ENCODE measurements around the gene KANK2. TPM values are rescaled to one million over a fixed set of nuclear protein-coding genes. Genes with fewer than 3 reads are reported as not detected.

KANK2 gene
- total and polyA plus RNA-seq, 2 experiments from 2014 or later = 15.9 to 65.4 TPM

DNA sequence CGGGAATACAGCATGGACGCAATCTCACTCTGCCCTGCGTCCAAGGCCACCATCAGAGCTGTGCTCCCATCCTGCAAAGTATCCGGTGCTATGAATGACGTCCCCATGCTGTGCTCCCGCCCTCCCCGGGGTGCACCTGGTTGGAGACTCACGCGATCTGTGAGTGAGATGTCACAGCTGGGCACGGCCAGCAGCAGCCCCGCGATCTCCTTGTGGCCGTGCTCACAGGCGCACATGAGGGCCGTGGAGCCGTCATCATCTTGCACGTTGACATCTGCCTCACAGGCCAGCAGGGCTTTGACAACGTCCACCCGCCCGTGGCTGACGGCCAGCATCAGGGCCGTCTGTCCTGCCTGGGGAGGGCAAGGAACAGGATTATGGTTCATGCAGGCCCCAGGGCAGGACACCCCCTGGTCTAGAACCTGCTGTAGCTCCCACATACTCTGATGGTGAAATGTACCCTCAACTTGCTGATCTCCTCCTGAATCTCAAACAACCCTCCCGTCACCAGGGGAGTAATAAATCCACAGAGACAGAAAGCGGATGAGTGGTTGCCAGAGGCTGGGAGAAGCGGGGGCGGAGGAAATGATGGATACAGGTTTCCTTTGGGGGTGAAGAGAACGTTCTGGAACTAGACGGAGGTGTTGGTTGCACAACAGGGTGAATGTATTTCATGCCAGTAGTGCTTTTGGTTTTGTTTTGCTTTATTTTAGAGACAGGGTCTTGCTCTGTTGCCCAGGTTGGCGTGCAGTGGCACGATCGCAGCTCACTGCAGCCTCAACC lies 27.3 kb downstream of the KANK2 start (continued):
- TF ChIP-seq, protein P1, sequence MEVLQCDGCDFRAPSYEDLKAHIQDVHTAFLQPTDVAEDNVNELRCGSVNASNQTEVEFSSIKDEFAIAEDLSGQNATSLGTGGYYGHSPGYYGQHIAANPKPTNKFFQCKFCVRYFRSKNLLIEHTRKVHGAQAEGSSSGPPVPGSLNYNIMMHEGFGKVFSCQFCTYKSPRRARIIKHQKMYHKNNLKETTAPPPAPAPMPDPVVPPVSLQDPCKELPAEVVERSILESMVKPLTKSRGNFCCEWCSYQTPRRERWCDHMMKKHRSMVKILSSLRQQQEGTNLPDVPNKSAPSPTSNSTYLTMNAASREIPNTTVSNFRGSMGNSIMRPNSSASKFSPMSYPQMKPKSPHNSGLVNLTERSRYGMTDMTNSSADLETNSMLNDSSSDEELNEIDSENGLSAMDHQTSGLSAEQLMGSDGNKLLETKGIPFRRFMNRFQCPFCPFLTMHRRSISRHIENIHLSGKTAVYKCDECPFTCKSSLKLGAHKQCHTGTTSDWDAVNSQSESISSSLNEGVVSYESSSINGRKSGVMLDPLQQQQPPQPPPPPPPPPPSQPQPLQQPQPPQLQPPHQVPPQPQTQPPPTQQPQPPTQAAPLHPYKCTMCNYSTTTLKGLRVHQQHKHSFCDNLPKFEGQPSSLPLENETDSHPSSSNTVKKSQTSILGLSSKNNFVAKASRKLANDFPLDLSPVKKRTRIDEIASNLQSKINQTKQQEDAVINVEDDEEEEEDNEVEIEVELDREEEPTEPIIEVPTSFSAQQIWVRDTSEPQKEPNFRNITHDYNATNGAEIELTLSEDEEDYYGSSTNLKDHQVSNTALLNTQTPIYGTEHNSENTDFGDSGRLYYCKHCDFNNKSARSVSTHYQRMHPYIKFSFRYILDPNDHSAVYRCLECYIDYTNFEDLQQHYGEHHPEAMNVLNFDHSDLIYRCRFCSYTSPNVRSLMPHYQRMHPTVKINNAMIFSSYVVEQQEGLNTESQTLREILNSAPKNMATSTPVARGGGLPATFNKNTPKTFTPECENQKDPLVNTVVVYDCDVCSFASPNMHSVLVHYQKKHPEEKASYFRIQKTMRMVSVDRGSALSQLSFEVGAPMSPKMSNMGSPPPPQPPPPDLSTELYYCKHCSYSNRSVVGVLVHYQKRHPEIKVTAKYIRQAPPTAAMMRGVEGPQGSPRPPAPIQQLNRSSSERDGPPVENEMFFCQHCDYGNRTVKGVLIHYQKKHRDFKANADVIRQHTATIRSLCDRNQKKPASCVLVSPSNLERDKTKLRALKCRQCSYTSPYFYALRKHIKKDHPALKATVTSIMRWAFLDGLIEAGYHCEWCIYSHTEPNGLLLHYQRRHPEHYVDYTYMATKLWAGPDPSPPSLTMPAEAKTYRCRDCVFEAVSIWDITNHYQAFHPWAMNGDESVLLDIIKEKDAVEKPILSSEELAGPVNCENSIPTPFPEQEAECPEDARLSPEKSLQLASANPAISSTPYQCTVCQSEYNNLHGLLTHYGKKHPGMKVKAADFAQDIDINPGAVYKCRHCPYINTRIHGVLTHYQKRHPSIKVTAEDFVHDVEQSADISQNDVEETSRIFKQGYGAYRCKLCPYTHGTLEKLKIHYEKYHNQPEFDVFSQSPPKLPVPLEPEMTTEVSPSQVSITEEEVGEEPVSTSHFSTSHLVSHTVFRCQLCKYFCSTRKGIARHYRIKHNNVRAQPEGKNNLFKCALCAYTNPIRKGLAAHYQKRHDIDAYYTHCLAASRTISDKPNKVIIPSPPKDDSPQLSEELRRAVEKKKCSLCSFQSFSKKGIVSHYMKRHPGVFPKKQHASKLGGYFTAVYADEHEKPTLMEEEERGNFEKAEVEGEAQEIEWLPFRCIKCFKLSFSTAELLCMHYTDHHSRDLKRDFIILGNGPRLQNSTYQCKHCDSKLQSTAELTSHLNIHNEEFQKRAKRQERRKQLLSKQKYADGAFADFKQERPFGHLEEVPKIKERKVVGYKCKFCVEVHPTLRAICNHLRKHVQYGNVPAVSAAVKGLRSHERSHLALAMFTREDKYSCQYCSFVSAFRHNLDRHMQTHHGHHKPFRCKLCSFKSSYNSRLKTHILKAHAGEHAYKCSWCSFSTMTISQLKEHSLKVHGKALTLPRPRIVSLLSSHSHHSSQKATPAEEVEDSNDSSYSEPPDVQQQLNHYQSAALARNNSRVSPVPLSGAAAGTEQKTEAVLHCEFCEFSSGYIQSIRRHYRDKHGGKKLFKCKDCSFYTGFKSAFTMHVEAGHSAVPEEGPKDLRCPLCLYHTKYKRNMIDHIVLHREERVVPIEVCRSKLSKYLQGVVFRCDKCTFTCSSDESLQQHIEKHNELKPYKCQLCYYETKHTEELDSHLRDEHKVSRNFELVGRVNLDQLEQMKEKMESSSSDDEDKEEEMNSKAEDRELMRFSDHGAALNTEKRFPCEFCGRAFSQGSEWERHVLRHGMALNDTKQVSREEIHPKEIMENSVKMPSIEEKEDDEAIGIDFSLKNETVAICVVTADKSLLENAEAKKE (CRISPR knock-in tag; IDR thresholded peaks at IDR 0.05) = no peak
- TF ChIP-seq NANOG (IDR thresholded peaks at IDR 0.05; ENCODE audit: borderline replicate concordance) (no peak), POLR2AphosphoS5 (IDR thresholded peaks at IDR 0.05; ENCODE audit: low read depth) (no peak)

DNA sequence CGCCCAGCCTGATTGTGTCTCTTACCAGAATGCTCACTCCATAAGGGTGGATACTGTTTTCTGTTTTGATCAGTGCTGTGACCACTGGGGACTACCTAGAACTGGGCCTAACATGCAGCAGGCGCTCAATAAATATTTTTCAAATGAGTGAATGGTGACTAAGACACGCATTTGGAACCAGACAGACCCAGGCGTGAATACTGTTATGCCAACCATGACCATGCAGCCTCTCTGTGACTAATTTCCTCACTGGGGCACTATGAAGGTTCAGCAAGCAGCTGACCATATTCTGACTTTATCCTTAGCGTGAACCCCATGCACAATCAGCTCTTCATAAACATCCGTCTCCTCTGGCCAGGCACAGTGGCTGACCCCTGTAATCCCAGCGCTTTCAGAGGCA lies 28.8 kb downstream of the KANK2 start:
- Histone ChIP-seq H3K27ac (ENCODE audit: low read depth) (no peak overlapping the region), H4K20me1 (replicated peaks; ENCODE audit: insufficient read depth) (no peaks in the 10 kb centered on the region; the same call in 1 of the 2 replicates), H3K4me2 (no peak overlapping the region), H3K27me3 (ENCODE audit: insufficient read depth) (no peaks in the 10 kb centered on the region), H3K79me2 (replicated peaks; ENCODE audit: insufficient read depth) (no peaks in the 10 kb centered on the region), H2AFZ (no peak overlapping the region), H3K4me3 (no peak overlapping the region), H3K9me2 (ENCODE audit: insufficient read depth) (no peaks in the 10 kb centered on the region), H3K36me3 (ENCODE audit: insufficient read depth) (0 out of 2 replicates have a peak, but pooled peaks cover 8% of the 10 kb centered on the region), H3F3A (replicated peaks; ENCODE audit: low read depth) (peaks cover 9% of the 10 kb centered on the region; the same call in 1 of the 2 replicates), H3K4me1 (ENCODE audit: insufficient read depth) (no peaks in the 10 kb centered on the region)
- no peak for TF ChIP-seq CREB1 (CRISPR knock-in tag; IDR thresholded peaks at IDR 0.05; ENCODE audit: low read depth)
- TF ChIP-seq STAT1 (IDR thresholded peaks at IDR 0.05; ENCODE audit: unreplicated experiment) = no peak
- no peak for TF ChIP-seq ZNF331 (CRISPR knock-in tag; IDR thresholded peaks at IDR 0.05; ENCODE audit: low read depth)
- TF ChIP-seq EZH2phosphoT487 (IDR thresholded peaks at IDR 0.05; ENCODE audit: unreplicated experiment) = no peak
- TF ChIP-seq POLR2AphosphoS5 (IDR thresholded peaks at IDR 0.05; ENCODE audit: low read depth) = no peak
- TF ChIP-seq ZNF114 (CRISPR knock-in tag; IDR thresholded peaks at IDR 0.05) = no peak
- TF ChIP-seq, protein P2, sequence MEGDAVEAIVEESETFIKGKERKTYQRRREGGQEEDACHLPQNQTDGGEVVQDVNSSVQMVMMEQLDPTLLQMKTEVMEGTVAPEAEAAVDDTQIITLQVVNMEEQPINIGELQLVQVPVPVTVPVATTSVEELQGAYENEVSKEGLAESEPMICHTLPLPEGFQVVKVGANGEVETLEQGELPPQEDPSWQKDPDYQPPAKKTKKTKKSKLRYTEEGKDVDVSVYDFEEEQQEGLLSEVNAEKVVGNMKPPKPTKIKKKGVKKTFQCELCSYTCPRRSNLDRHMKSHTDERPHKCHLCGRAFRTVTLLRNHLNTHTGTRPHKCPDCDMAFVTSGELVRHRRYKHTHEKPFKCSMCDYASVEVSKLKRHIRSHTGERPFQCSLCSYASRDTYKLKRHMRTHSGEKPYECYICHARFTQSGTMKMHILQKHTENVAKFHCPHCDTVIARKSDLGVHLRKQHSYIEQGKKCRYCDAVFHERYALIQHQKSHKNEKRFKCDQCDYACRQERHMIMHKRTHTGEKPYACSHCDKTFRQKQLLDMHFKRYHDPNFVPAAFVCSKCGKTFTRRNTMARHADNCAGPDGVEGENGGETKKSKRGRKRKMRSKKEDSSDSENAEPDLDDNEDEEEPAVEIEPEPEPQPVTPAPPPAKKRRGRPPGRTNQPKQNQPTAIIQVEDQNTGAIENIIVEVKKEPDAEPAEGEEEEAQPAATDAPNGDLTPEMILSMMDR (conservative IDR thresholded peaks at IDR 0.05; ENCODE audit: low read depth in 2 of 2) = no peak
- no peak for TF ChIP-seq JUNB (IDR thresholded peaks at IDR 0.05; ENCODE audit: unreplicated experiment)
- TF ChIP-seq NANOG (IDR thresholded peaks at IDR 0.05; ENCODE audit: borderline replicate concordance) = no peak
- TF ChIP-seq EZH2 (IDR thresholded peaks at IDR 0.05; ENCODE audit: low read depth, unreplicated experiment) = no peak
- no peaks in the 10 kb centered on the region for H3K9me3 Mint-ChIP-seq
- H3K27me3 Mint-ChIP-seq (ENCODE audit: insufficient read depth, low read depth, poor library complexity) = no peaks in the 10 kb centered on the region
- H3K27ac Mint-ChIP-seq = no peak overlapping the region
- no peak overlapping the region for H3K4me3 Mint-ChIP-seq
- no peak for DNase-seq (ENCODE audit: low spot score)
- H3K36me3 Mint-ChIP-seq (ENCODE audit: low read depth) = peaks cover 34% of the 10 kb centered on the region
- no peak for ATAC-seq
- H3K4me1 Mint-ChIP-seq = no peaks in the 10 kb centered on the region

Measured in GM23338 (cell line).